ENCODE results near the gene TBL1XR1.

TBL1XR1 gene

GRCh38 chr3:177055605-177056571 lies 141.4 kb downstream of the TBL1XR1 start:
- peak; percentile 40 for DNase-seq (ENCODE audit: low read depth)
- no peak overlapping the region for H3K4me3 ChIP-seq (ENCODE audit: low read length)
- TF ChIP-seq, protein P1, sequence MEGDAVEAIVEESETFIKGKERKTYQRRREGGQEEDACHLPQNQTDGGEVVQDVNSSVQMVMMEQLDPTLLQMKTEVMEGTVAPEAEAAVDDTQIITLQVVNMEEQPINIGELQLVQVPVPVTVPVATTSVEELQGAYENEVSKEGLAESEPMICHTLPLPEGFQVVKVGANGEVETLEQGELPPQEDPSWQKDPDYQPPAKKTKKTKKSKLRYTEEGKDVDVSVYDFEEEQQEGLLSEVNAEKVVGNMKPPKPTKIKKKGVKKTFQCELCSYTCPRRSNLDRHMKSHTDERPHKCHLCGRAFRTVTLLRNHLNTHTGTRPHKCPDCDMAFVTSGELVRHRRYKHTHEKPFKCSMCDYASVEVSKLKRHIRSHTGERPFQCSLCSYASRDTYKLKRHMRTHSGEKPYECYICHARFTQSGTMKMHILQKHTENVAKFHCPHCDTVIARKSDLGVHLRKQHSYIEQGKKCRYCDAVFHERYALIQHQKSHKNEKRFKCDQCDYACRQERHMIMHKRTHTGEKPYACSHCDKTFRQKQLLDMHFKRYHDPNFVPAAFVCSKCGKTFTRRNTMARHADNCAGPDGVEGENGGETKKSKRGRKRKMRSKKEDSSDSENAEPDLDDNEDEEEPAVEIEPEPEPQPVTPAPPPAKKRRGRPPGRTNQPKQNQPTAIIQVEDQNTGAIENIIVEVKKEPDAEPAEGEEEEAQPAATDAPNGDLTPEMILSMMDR (conservative IDR thresholded peaks at IDR 0.05; ENCODE audit: low read length): no peak

- H3K4me3 ChIP-seq (ENCODE audit: low read length): no peak overlapping the region
- TF ChIP-seq, protein P1 (conservative IDR thresholded peaks at IDR 0.05; ENCODE audit: low read length): no peak
- DNase-seq (ENCODE audit: low read depth): no peak
Observed at GRCh38 chr3:177053107-177053506, 144.2 kb downstream of the TBL1XR1 start.

GRCh38 chr3:177051411-177051810 lies 145.9 kb downstream of the TBL1XR1 start:
- no peak overlapping the region for H3K4me3 ChIP-seq (ENCODE audit: low read length)
- TF ChIP-seq, protein P1 (conservative IDR thresholded peaks at IDR 0.05; ENCODE audit: low read length): no peak
- DNase-seq (ENCODE audit: low read depth): no peak

DNA sequence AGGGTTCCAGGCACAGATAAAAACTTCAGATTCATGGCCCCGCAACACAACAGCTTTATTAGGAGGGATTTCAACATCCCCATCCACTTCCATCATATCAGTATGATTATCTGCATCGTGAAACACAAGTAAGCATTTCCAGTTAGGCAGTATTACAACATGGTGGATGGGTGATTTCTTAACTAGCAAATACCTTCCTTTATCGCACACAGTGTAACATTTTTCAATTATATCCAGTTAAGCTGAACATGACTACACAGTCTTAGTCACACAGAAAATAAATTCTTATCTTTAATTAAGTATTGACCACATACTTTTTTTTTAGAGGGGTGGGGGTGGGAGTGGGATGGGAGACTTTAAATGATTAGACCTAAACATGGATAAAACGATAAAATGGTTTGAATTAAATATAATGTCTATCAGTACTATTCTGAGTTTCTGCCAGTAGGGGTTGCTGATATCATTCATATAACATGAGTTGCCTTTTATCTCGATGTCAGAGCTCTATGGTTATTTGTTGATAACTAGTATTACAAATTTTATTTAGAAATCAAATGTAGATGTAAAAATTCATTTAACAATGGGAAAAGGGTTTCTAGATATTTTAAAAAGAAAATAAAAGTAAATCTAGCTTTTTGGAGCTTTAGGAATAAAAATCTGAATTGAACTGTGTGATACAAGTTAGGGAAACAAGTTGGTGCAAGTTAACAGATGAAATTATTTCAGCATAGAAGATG lies 146.6 kb downstream of the TBL1XR1 start:
- no peak overlapping the region for H3K4me3 ChIP-seq (ENCODE audit: low read length)
- TF ChIP-seq, protein P1 (conservative IDR thresholded peaks at IDR 0.05; ENCODE audit: low read length): peak; percentile 65
- DNase-seq (ENCODE audit: low read depth): peak; percentile 50

DNA sequence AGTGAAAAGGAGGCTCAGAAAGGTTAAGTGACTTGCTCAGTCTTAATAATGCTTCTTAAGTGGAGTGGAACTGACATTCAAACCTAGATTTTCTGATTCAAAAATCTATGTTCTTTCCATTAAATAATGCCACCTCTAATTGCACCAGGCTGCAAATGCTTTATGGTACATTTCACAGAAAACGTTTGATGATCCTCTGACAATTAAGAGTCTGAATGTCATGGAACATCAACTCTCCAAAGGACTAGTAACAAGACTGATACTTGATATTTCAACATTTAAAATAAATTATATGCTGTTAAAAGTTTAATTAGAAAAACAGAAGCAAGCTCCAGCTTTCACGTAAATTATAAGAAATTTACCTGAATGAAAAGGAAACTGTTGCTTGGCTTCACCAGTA lies 151.5 kb downstream of the TBL1XR1 start:
- no peak for DNase-seq (ENCODE audit: low read depth)
- TF ChIP-seq, protein P1 (conservative IDR thresholded peaks at IDR 0.05; ENCODE audit: low read length): no peak
- H3K4me3 ChIP-seq (ENCODE audit: low read length): no peak overlapping the region

DNA sequence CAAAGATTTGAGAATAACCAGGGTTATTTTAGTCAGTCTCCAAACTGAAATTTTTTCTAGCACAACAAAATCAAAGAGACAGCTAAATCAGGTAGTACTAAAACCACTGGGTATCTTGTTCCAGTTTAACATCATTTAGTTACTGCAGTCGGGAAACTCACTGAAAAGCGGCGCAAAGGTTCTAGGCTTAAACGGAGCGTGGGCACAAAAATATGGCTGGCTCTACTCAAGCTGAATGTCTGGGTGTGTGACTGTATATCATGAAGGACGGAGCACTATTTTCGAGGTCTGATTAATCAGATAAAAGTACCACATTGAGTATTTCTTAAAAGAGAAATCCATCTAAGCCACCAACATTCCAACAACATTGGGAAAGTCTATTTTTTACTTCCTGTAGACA lies 152.1 kb downstream of the TBL1XR1 start:
- TF ChIP-seq, protein P1 (conservative IDR thresholded peaks at IDR 0.05; ENCODE audit: low read length): no peak
- H3K4me3 ChIP-seq (ENCODE audit: low read length): no peak overlapping the region
- DNase-seq (ENCODE audit: low read depth): no peak
